ENCODE measurements around the gene PRKRIP1.
A peak's percentile ranks its signal among the peaks of the same experiment; 100 is the strongest.
"Not testable (repeated sequence)": the region's sequence is repeated elsewhere in the genome, so short reads cannot be mapped to it uniquely, and the experiment has no call there.

The PRKRIP1 gene, protein sequence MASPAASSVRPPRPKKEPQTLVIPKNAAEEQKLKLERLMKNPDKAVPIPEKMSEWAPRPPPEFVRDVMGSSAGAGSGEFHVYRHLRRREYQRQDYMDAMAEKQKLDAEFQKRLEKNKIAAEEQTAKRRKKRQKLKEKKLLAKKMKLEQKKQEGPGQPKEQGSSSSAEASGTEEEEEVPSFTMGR

GRCh38 chr7:102395873-102396709 lies at the start of gene PRKRIP1:
Gene PRKRIP1 (plus strand): TSS chr7:102396363. CDS start chr7:102396412, 49 bp downstream.
- POLR2A ChIA-PET, result interaction anchor here (1.2 kb wide), 1 partner anchor 29 kb away, joined by 4 read pairs; no protein-coding TSS in a partner anchor
- no peak for TF ChIP-seq CTCF (IDR thresholded peaks at IDR 0.05; ENCODE audit: control extremely low read depth, extremely low read depth, low read depth, missing control alignments)
- DNase-seq (ENCODE audit: extremely low spot score), result peak; percentile 96
- CTCF ChIA-PET, result interaction anchor here (0.6 to 6.5 kb wide), 13 partner anchors 9 to 115 kb away, joined by 3 to 107 read pairs (median 4); no protein-coding TSS in a partner anchor

GRCh38 chr7:102346983-102347382 lies 49.2 kb upstream of the PRKRIP1 start:
- POLR2A ChIA-PET; DNase-seq (ENCODE audit: extremely low spot score); CTCF ChIA-PET: not testable (repeated sequence)

DNA sequence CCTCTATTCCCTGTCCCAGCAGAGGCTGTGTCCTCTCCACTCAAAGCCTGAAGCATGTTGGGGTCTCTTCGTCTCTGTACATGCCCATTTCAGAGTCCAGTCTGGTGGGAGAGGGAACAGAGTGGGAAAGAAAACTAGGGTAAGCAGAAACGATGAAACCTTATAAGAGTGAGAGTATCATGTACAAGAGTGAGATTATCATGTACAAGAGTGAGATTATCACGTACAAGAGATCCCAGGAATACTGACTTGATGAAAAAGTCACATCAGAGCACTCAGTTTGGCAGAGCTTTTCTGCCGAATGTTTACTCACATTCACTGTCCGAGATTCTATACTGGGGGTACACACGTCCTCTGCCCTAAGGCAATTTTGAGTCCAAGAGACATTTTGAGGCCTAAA lies 39.8 kb upstream of the PRKRIP1 start, which contains the start of gene SPDYE6:
TSS of gene SPDYE6 (minus strand) at position 101 of the 400 bp plus-strand sequence. CDS start 421 bp downstream, outside the sequence.
- DNase-seq (ENCODE audit: extremely low spot score); CTCF ChIA-PET; POLR2A ChIA-PET: not testable (repeated sequence)

GRCh38 chr7:102363549-102364393 lies 32.4 kb upstream of the PRKRIP1 start:
- CTCF ChIA-PET, result interaction anchor here (1.0 to 1.6 kb wide), 3 partner anchors 40 to 84 kb away, joined by 3 to 6 read pairs (median 3); no protein-coding TSS in a partner anchor
- DNase-seq (ENCODE audit: extremely low spot score), result peak; percentile 81
- POLR2A ChIA-PET, result interaction anchor here (0.6 to 1.0 kb wide), 3 partner anchors 24 to 1475 kb away, joined by 3 to 4 read pairs (median 3); no protein-coding TSS in a partner anchor

DNA sequence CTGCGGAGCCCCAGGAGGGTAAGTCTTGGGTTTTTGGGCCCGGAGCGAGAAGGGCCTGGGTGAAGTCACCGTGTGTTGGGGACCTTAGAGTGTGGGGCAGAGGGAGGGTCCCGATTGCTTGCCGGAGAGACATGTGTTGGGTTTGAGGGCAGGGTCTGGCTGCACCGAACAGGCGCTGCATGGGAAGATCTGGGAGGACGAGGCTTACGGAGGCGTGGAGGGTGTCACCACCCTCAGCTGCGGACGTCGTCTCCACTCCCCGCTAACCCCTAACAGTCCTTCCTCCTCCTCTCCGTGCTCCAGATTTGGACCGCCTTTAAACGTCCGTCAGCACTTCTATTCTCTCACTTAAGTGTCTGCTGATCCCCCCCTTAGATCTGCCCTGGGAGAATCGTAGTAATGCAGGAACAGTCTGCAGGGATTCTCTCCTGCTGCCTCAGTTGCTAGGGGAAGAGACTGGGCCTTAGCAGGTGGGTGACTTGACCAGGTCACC lies 31.7 kb upstream of the PRKRIP1 start:
- CTCF ChIA-PET; DNase-seq (ENCODE audit: extremely low spot score); POLR2A ChIA-PET: not testable (repeated sequence)

DNA sequence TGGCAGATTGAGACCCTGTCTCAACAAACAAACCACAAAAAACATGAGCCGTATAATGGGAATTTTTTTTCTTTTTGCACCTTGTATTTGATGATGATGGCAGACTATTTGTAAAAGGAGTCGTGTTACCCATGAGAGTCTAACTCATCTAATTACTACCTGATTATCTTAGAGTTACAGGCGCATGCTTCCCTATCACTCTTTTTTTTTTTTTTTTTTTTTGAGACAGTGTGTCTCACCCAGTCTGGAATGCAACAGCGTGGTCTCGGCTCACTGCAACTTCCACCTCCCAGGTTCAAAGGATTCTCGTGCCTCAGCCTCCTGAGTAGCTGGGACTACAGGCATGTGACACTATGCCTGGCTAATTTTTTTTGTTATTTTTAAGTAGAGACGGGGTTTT lies 30.8 kb upstream of the PRKRIP1 start:
- CTCF ChIA-PET; DNase-seq (ENCODE audit: extremely low spot score); POLR2A ChIA-PET: not testable (repeated sequence)

- POLR2A ChIA-PET; CTCF ChIA-PET; DNase-seq (ENCODE audit: extremely low spot score): not testable (repeated sequence)
These were observed 26.1 kb upstream of the PRKRIP1 start for GRCh38 chr7:102370038-102370437.

DNA sequence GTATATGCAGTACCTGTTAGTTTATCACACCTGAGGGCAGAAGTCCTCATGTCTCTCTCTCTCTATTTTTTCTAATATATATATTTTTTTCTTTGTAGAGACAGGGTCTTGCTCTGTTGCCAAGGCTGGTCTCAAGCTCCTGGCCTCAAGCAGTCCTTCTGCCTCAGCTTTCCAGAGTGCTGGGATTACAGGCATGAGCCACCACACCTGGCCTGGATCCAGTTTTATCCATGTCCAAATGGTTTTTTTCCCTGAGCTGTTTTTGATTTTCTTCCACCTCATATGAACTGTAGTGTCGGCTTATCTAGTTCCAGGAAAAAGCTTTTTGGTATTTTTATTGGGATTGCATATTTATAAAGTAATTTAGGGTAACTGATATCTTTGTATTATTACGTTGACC lies 23.4 kb upstream of the PRKRIP1 start:
- POLR2A ChIA-PET, CTCF ChIA-PET: not testable (repeated sequence)

DNA sequence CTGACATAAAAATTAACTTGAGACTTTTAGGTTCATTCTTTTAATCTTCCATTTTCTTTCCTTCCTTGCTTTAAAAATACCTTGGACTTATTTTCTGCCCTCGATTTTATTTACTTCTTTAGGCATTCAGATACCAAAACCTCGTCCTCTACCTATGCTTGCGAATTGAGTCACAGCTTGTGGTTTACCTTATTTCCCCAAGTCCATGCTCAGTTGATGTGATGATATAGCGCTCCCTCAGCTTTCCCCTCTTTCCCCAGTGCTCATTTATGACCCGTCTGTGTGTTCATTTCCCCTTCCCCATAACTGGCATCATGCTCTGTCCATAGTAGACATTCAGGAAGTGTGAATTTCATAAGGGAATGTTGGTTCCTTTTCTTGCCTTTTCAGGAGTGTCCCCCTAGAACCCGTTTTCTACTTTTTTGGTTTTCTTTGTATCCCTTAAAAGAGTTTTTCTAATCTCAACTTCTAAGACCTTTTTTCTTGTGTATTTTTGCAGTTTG lies 19.1 kb upstream of the PRKRIP1 start:
- no peak for DNase-seq (ENCODE audit: extremely low spot score)
- ChIA-PET CTCF (no interaction called here), POLR2A (no interaction called here)
- no peak for TF ChIP-seq CTCF (IDR thresholded peaks at IDR 0.05; ENCODE audit: control extremely low read depth, extremely low read depth, low read depth, missing control alignments)

More for the DNA sequence above, 23.4 kb upstream of the PRKRIP1 start:
- DNase-seq (ENCODE audit: extremely low spot score), result not testable (repeated sequence)

DNA sequence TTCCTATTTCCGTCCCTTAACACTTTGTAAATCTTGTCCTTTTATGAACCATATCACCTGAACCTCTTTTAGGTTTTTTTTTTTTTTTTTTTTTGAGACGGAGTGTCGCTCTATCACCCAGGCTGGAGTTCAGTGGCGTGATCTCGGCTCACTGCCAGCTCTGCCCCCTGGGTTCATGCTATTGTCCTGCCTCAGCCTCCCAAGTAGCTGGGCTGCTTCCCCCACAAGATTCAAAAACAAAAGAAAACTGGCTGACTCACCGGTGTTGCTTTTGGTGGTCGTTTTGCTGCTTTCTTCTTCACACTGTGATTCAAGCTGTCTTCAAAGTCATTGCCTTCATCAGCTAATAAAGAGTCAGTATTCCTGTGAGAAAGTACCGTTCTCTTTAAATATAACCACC lies 15.3 kb upstream of the PRKRIP1 start:
- ChIA-PET POLR2A (interaction anchor here (0.6 to 0.7 kb wide), 2 partner anchors 72 to 450 kb away, joined by 4 to 6 read pairs; no protein-coding TSS in a partner anchor), CTCF (interaction anchor here (1.4 kb wide), 1 partner anchor 9 kb away, joined by 3 read pairs; no protein-coding TSS in a partner anchor)
- not testable (repeated sequence) for DNase-seq (ENCODE audit: extremely low spot score)

DNA sequence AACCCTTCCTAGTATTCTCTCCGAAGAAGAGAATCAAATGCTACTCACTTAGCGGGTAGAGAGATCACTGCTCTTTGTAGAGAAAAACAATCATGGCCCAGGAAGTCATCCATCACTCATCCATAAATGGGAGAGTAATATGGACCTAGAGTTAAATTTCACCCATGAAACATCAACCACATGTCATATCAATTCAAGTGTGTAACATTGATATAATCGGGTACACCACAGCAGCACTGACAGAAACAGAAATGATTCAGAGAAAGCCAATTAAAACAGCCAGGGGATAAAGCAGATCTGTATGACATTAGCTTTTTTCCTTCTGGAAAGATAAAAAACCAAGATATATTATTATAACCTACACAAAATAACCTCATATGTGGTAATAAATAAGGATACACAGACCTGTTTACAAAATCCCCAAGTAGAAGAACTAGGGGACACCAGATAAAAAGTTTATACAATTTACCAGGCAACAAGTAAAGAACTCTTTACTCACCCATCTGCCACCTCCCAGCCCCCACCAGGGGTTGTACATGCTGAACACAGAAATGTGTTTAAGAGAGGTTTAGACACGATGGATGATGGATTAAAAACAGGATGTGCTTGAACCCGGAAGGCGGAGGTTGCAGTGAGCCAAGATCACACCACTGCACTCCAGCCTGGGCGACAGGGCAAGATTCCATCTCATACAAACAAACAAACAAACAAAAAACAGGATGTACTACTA lies 14.3 kb upstream of the PRKRIP1 start:
- POLR2A ChIA-PET; DNase-seq (ENCODE audit: extremely low spot score): not testable (repeated sequence)
- CTCF ChIA-PET, result interaction anchor here (1.4 kb wide), 1 partner anchor 8 kb away, joined by 3 read pairs; no protein-coding TSS in a partner anchor

Measured in GM10248 (cell line).